Kidney (tissue), 14 donors: ENCODE data around the gene PRKACG. TPM values are rescaled to one million over a fixed set of nuclear protein-coding genes. Genes with fewer than 3 reads are reported as not detected.
"Not testable (repeated sequence)": the region's sequence is repeated elsewhere in the genome, so short reads cannot be mapped to it uniquely, and the experiment has no call there.

Source experiments
- DNase-seq, 5 donors: peaks; one replicate each; pipeline ENCODE4 v3.0.0-alpha.2; 2013 to 2020
- FAIRE-seq: peaks from 2 replicates; lab custom pipeline; 2012; peaks lifted over from hg19 to GRCh38; lab: Jason Lieb, UNC
- H3K27ac ChIP-seq, 2 donors: one replicate each; pipeline ENCODE4 v1.7.0; 2013; ENCODE audit warnings: low read depth in 2 of 2, low read length in 2 of 2, inconsistent platforms in 1 of 2
- H3K27me3 ChIP-seq: one replicate; pipeline ENCODE4 v1.7.1; 2013; ENCODE audit warnings: low read length, inconsistent platforms; ENCODE audit not compliant: control insufficient read depth, insufficient read depth
- H3K36me3 ChIP-seq, 3 donors: one replicate each; pipeline versions ENCODE4 v1.7.0 to v1.7.1; 2013; ENCODE audit warnings: low read length in 3 of 3, control low read depth in 1 of 3, inconsistent platforms in 1 of 3; ENCODE audit not compliant: insufficient read depth in 3 of 3, control insufficient read depth in 2 of 3
- H3K4me1 ChIP-seq, 3 donors: one replicate each; pipeline versions ENCODE4 v1.7.0 to v1.7.1; 2013; ENCODE audit warnings: low read length in 3 of 3, inconsistent platforms in 1 of 3, low read depth in 1 of 3; ENCODE audit not compliant: control insufficient read depth in 2 of 3, insufficient read depth in 2 of 3
- H3K4me3 ChIP-seq, 3 donors: one replicate each; pipeline versions ENCODE4 v1.7.0 to v1.8.1; 2013; ENCODE audit warnings: low read length in 3 of 3, control low read depth in 1 of 3, inconsistent platforms in 1 of 3
- H3K9ac ChIP-seq, 3 donors: one replicate each; pipeline versions ENCODE4 v1.7.0 to v1.7.1; 2013; ENCODE audit warnings: low read length in 3 of 3, control low read depth in 1 of 3, inconsistent platforms in 1 of 3
- H3K9me3 ChIP-seq, 3 donors: one replicate each; pipeline versions ENCODE4 v1.7.0 to v1.7.1; 2013; ENCODE audit warnings: low read length in 3 of 3, control low read depth in 1 of 3, inconsistent platforms in 1 of 3; ENCODE audit not compliant: control insufficient read depth in 2 of 3, insufficient read depth in 1 of 3
- CTCF ChIP-seq: IDR thresholded peaks from 3 replicates; pipeline ENCODE4 v1.5.1; 2012; ENCODE audit warnings: mild to moderate bottlenecking, moderate library complexity, borderline replicate concordance; ENCODE audit not compliant: insufficient read depth; ENCODE audit errors: extremely low read depth
- intact Hi-C: fragments of 100-400 bp; cut with DNase I; formaldehyde crosslinking; loops from one replicate; pipeline ENCODE4 v1.11.1; 2022
- polyA plus RNA-seq: library from polyadenylated mRNA; stranded (reverse); fragments of 350-450 nt; fragmentation: Illumina TruSeq; extraction: RNeasy Lipid Tissue Mini Kit (QIAGEN cat#74804); gene quantifications from one replicate; pipeline ENCODE4 v1.2.3, GENCODE V29; 2014; ENCODE audit warnings: low read depth, low replicate concordance; ENCODE audit not compliant: insufficient read depth
- total RNA-seq: library from RNA; stranded (reverse); fragmentation: NEBNext Ultra II Directional; extraction: Animal tissue kit (Norgen Biotek cat#: 25700); gene quantifications from one replicate; pipeline ENCODE4 v1.2.1, GENCODE V29; 2021
- donor health status: control.
- donor health status: control.
- donor health status: control.
- donor health status: control.
- donor health status: control.
- donor health status: DM: yes; HTN: yes; CAD: no.
- donor health status: Normal renal cell carcinoma (clear cell type).

Gene PRKACG
- total and polyA plus RNA-seq, 2 donors from 2014 or later: not detected

- no peak for TF ChIP-seq CTCF
- DNase-seq (no peak), FAIRE-seq (no peak)
- Histone ChIP-seq H3K27ac (no peak overlapping the region), H3K9me3 (no peaks in the 10 kb centered on the region), H3K36me3 (no peaks in the 10 kb centered on the region), H3K4me3 (no peak overlapping the region), H3K27me3 (no peaks in the 10 kb centered on the region), H3K4me1 (no peaks in the 10 kb centered on the region), H3K9ac (no peak overlapping the region)
- intact Hi-C loops: no loop called here
Measured at GRCh38 chr9:68995776-68996175, 18.1 kb downstream of the PRKACG start.

DNA sequence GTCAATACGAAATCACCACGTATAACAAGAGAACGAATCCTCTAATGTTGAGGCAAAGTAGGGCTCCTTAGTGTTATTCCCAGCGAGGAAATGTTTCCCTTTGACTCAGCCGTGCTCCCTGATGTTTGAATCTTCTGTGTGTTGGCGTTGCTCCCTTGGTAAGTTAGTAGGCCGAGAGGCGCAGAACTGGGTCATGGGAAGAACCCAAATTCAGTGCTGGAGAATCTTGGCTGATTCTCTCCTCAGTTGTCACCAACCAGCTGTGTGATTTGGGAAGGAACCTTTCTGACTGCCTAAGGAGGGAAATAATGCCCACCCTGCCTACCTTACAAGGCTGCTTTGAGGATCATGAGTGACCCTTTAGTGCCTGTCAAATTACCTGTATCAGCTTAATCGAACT, 22.5 kb downstream of the PRKACG start:
- H3K27ac ChIP-seq: no peak overlapping the region
- no peaks in the 10 kb centered on the region for H3K4me1 ChIP-seq
- H3K27me3 ChIP-seq: no peaks in the 10 kb centered on the region
- FAIRE-seq: no peak
- TF ChIP-seq CTCF: no peak
- no peak for DNase-seq
- intact Hi-C loops: no loop called here
- no peaks in the 10 kb centered on the region for H3K36me3 ChIP-seq
- no peak overlapping the region for H3K4me3 ChIP-seq
- no peak overlapping the region for H3K9ac ChIP-seq
- no peaks in the 10 kb centered on the region for H3K9me3 ChIP-seq

GRCh38 chr9:68986949-68987348, 27.0 kb downstream of the PRKACG start:
- H3K4me1 ChIP-seq, H3K9ac ChIP-seq, H3K36me3 ChIP-seq, H3K4me3 ChIP-seq, H3K27ac ChIP-seq, H3K9me3 ChIP-seq, FAIRE-seq, H3K27me3 ChIP-seq, intact Hi-C loops, DNase-seq: not testable (repeated sequence)

DNA sequence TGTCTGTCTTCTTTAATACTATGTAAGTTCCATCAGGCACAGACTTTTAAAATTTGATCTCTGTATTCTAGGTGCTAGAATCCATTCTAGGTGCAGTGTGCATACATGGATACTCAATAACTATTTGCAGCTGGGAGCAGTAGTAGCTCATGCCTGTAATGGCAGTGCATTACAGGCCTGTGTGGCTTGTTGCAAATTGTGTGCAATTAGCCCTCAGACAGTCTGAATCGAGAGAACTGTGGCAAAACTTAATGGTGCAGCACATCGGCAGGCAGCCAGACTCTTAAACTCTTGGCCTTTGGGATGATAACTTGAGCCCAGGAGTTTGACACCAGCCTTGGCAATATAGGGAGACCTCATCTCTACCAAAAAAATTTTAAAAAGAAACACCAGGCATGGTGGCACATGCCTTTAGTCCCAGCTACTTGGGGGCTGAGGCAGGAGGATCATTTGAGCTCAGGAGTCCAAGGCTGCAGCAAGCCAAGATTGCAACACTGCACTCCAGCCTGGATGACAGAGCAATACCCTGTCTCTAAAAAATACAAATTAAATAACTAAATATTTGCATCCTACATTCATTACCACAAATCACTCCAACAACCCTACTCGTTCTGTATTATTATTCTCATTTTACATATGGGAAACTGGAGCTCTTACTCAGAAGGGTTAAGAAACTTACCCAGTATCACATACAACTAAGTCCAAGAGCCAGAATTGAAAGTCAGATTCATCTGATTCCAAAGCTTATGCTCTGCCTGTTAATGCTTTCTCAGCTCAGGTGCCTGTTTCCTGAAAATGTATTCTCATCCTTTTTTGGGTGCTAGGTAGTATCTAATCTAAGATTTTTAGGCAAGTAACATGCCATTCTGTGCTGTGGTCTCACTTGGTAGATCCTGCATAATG, 30.1 kb downstream of the PRKACG start:
- H3K27ac ChIP-seq: no peak overlapping the region
- no peak overlapping the region for H3K9ac ChIP-seq

More for the DNA sequence above, 30.1 kb downstream of the PRKACG start:
- H3K36me3 ChIP-seq: no peaks in the 10 kb centered on the region
- no peak overlapping the region for H3K4me3 ChIP-seq
- intact Hi-C loops: no loop called here
- DNase-seq (no peak), FAIRE-seq (no peak)
- H3K9me3 ChIP-seq: no peaks in the 10 kb centered on the region
- H3K27me3 ChIP-seq: no peaks in the 10 kb centered on the region
- no peaks in the 10 kb centered on the region for H3K4me1 ChIP-seq
- TF ChIP-seq CTCF: no peak
